Astrocyte (in vitro differentiated cells and primary cell): ENCODE measurements around the gene MIB2. TPM values are rescaled to one million over a fixed set of nuclear protein-coding genes. Genes with fewer than 3 reads are reported as not detected.

ENCODE experiments used
- DNase-seq: peaks from one replicate; pipeline ENCODE4 v3.0.0-alpha.2; 2010; ENCODE audit warnings: low read depth
- FAIRE-seq: peaks from 2 replicates; lab custom pipeline; 2011; peaks lifted over from hg19 to GRCh38; lab: Jason Lieb, UNC
- H2AFZ ChIP-seq: 2 replicates; pipeline ENCODE4 v1.6.0; 2012; ENCODE audit warnings: low read depth, low read length, inconsistent platforms
- H3K27ac ChIP-seq: 2 replicates; pipeline ENCODE4 v1.5.1; 2011; ENCODE audit warnings: low read depth, low read length, inconsistent platforms
- H3K27me3 ChIP-seq: 2 replicates; pipeline ENCODE4 v1.6.0; 2011; ENCODE audit warnings: low read length, inconsistent platforms; ENCODE audit not compliant: insufficient read depth
- H3K36me3 ChIP-seq: 2 replicates; pipeline ENCODE4 v1.5.1; 2011; ENCODE audit warnings: low read length, inconsistent platforms; ENCODE audit not compliant: insufficient read depth
- H3K4me1 ChIP-seq: 2 replicates; pipeline ENCODE4 v1.5.1; 2011; ENCODE audit warnings: low read length, inconsistent platforms; ENCODE audit not compliant: insufficient read depth
- H3K4me2 ChIP-seq: 2 replicates; pipeline ENCODE4 v1.6.0; 2012; ENCODE audit warnings: low read length, inconsistent platforms
- H3K4me3 ChIP-seq: 2 replicates; pipeline ENCODE4 v1.5.1; 2011; ENCODE audit warnings: low read depth, mild to moderate bottlenecking, low read length, inconsistent platforms; ENCODE audit not compliant: insufficient read depth
- H3K79me2 ChIP-seq: 2 replicates; pipeline ENCODE4 v1.6.0; 2012; ENCODE audit warnings: mild to moderate bottlenecking, low read length, inconsistent platforms; ENCODE audit not compliant: insufficient read depth
- H3K9ac ChIP-seq: 2 replicates; pipeline ENCODE4 v1.6.0; 2012; ENCODE audit warnings: mild to moderate bottlenecking, low read length, inconsistent platforms
- H3K9me3 ChIP-seq: 2 replicates; pipeline ENCODE4 v1.5.1; 2012; ENCODE audit warnings: low read depth, mild to moderate bottlenecking, low read length, inconsistent platforms; ENCODE audit not compliant: insufficient read depth
- H4K20me1 ChIP-seq: 2 replicates; pipeline ENCODE4 v1.6.0; 2012; ENCODE audit warnings: low read length, inconsistent platforms; ENCODE audit not compliant: insufficient read depth
- H3K27ac Mint-ChIP-seq: one replicate; pipeline ENCODE4 v1.8.0; 2021; ENCODE audit warnings: mild to moderate bottlenecking, mixed read lengths; ENCODE audit not compliant: unreplicated experiment
- H3K27me3 Mint-ChIP-seq: one replicate; pipeline ENCODE4 v1.8.0; 2021; ENCODE audit warnings: low read depth, mixed read lengths; ENCODE audit not compliant: unreplicated experiment
- H3K36me3 Mint-ChIP-seq: one replicate; pipeline ENCODE4 v1.8.0; 2021; ENCODE audit warnings: low read depth, mixed read lengths; ENCODE audit not compliant: unreplicated experiment
- H3K4me1 Mint-ChIP-seq: one replicate; pipeline ENCODE4 v1.8.0; 2021; ENCODE audit warnings: low read depth, mixed read lengths; ENCODE audit not compliant: unreplicated experiment
- H3K4me3 Mint-ChIP-seq: one replicate; pipeline ENCODE4 v1.8.0; 2021; ENCODE audit warnings: mild to moderate bottlenecking, moderate library complexity, mixed read lengths; ENCODE audit not compliant: unreplicated experiment
- H3K9me3 Mint-ChIP-seq: one replicate; pipeline ENCODE4 v1.8.0; 2021; ENCODE audit warnings: mild to moderate bottlenecking, mixed read lengths; ENCODE audit not compliant: unreplicated experiment
- EZH2 ChIP-seq: IDR thresholded peaks from 2 replicates; pipeline ENCODE4 v1.6.1; 2012; ENCODE audit warnings: mild to moderate bottlenecking, low read length, inconsistent platforms; ENCODE audit not compliant: insufficient read depth
- total RNA-seq: library from RNA; stranded (reverse); gene quantifications from 2 replicates; pipeline ENCODE4 v1.2.1, GENCODE V29; 2021
- TF ChIP-seq, protein P1 (sequence below): IDR thresholded peaks from 2 replicates; pipeline ENCODE4 v1.5.1; 2011; ENCODE audit warnings: low read depth, mild to moderate bottlenecking, inconsistent platforms, low read length, moderate library complexity; ENCODE audit not compliant: insufficient read depth

MIB2 gene
- total RNA-seq, 1 donor from 2014 or later, result 80.1 TPM

GRCh38 chr1:1599030-1599934, 16.0 kb upstream of the MIB2 start:
- Histone ChIP-seq H3K79me2 (no peaks in the 10 kb centered on the region), H3K27ac (no peak overlapping the region), H3K36me3 (no peaks in the 10 kb centered on the region), H3K4me3 (peak overlapping the region; percentile 17), H2AFZ (peak overlapping the region; percentile 34), H3K27me3 (peaks cover 13% of the 10 kb centered on the region), H3K4me1 (peaks cover 10% of the 10 kb centered on the region), H3K9ac (no peak overlapping the region), H3K9me3 (no peaks in the 10 kb centered on the region), H4K20me1 (peaks cover 5% of the 10 kb centered on the region), H3K4me2 (peak overlapping the region; percentile 74)
- FAIRE-seq (no peak), DNase-seq (no peak)
- Mint-ChIP-seq H3K4me3 (peak overlapping the region; percentile 80), H3K27me3 (peaks cover 19% of the 10 kb centered on the region), H3K36me3 (no peaks in the 10 kb centered on the region), H3K27ac (no peak overlapping the region), H3K4me1 (no peaks in the 10 kb centered on the region), H3K9me3 (no peaks in the 10 kb centered on the region)
- TF ChIP-seq EZH2, result peak; percentile 72
- TF ChIP-seq, protein P1, sequence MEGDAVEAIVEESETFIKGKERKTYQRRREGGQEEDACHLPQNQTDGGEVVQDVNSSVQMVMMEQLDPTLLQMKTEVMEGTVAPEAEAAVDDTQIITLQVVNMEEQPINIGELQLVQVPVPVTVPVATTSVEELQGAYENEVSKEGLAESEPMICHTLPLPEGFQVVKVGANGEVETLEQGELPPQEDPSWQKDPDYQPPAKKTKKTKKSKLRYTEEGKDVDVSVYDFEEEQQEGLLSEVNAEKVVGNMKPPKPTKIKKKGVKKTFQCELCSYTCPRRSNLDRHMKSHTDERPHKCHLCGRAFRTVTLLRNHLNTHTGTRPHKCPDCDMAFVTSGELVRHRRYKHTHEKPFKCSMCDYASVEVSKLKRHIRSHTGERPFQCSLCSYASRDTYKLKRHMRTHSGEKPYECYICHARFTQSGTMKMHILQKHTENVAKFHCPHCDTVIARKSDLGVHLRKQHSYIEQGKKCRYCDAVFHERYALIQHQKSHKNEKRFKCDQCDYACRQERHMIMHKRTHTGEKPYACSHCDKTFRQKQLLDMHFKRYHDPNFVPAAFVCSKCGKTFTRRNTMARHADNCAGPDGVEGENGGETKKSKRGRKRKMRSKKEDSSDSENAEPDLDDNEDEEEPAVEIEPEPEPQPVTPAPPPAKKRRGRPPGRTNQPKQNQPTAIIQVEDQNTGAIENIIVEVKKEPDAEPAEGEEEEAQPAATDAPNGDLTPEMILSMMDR, result no peak

DNA sequence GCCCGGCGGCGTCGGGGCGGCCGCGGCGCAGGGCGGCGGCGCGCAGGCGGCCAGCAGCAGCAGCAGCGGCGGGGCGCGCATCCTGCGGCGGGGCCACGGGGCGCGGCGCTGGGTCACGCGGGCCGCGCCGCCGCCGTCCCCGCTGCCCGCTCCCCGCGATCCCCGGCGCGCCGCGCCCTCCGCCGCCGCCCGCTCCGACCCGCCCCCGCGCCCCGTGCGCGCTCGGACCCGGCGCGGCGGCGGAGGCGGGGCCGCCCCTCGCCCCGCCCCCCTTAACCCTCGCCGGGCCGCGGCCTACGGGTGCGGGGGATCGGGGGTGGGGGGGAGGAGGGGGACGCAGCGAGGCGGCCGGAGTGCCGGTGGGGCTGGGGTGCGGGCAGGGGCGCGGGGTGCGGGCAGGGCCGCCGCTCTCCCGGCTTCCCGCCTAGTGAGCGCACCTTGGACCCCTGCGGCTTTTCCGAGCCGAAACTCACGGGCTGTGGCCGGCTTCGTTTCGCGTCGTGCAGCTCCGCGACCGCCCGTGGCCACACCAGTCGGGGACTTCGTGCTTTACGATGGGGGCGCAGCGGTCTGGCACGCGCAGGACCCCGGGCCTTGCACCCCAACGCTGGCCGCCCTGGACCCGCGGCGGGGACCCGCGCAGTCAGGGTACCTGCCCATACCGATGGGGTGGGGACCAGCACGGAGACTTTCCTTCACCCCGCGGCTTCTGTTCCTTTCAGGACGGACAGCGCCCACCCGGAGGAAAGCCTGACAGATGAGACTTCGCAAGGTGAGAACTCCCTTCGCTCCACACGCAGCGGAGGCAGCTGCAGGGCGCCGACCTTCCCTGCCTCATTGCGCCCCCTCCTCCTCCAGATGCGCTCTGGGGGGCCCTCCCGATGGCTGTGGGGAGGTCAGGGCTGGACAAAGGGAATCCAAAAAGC, 15.1 kb upstream of the MIB2 start, which contains the start of gene FNDC10:
Gene FNDC10, minus strand, starts transcription at position 201 of the 926 bp plus-strand sequence. Its CDS starts 120 bp downstream, at position 81.
- H3K4me3 ChIP-seq, result peak within 1 kb of the TSS; percentile 17
- H3K4me1 ChIP-seq, result peaks cover 10% of the 10 kb centered on the region
- Mint-ChIP-seq H3K36me3 (no peaks in the 10 kb centered on the region), H3K4me1 (no peaks in the 10 kb centered on the region), H3K27me3 (peaks cover 23% of the 10 kb centered on the region), H3K4me3 (peak within 1 kb of the TSS; percentile 80), H3K9me3 (no peaks in the 10 kb centered on the region), H3K27ac (no peak within 1 kb of the TSS)
- H3K27ac ChIP-seq, result no peak within 1 kb of the TSS
- peaks cover 14% of the 10 kb centered on the region for H3K27me3 ChIP-seq
- peak; percentile 76 for TF ChIP-seq EZH2
- TF ChIP-seq, protein P1, result no peak
- no peaks in the 10 kb centered on the region for H3K79me2 ChIP-seq
- no peaks in the 10 kb centered on the region for H3K9me3 ChIP-seq
- no peak for DNase-seq
- no peak for FAIRE-seq
- no peaks in the 10 kb centered on the region for H3K36me3 ChIP-seq
- H3K4me2 ChIP-seq, result peak within 1 kb of the TSS; percentile 77
- H3K9ac ChIP-seq, result no peak within 1 kb of the TSS
- peak within 1 kb of the TSS; percentile 34 for H2AFZ ChIP-seq
- peaks cover 5% of the 10 kb centered on the region for H4K20me1 ChIP-seq
